ENCODE data around the gene ATP11C. TPM values are rescaled to one million over a fixed set of nuclear protein-coding genes. Genes with fewer than 3 reads are reported as not detected.

ATP11C gene
- total RNA-seq, 1 experiment from 2014 or later: 19.0 TPM

Small RNA genes within 50 kb of the gene (microRNA-seq; reads per million reads assigned to microRNA genes)
- 130 reads per million, percentile 75 among the genes with 10 or more reads in this experiment for gene MIR505

Other genes starting within 250 kb of the ATP11C start
- gene MCF2, start 224.9 kb downstream of the ATP11C start, total RNA-seq (2022): 1.5 and 2.1 TPM in 2 replicates
- not detected in 2 replicates for gene CXorf66, start 32.5 kb upstream of the ATP11C start, total RNA-seq (2022)

All from MCF 10A (cell line).